Measurements from ENCODE around the gene MAD1L1.
"Not testable (repeated sequence)": the region's sequence is repeated elsewhere in the genome, so short reads cannot be mapped to it uniquely, and the experiment has no call there.

Gene MAD1L1

DNA sequence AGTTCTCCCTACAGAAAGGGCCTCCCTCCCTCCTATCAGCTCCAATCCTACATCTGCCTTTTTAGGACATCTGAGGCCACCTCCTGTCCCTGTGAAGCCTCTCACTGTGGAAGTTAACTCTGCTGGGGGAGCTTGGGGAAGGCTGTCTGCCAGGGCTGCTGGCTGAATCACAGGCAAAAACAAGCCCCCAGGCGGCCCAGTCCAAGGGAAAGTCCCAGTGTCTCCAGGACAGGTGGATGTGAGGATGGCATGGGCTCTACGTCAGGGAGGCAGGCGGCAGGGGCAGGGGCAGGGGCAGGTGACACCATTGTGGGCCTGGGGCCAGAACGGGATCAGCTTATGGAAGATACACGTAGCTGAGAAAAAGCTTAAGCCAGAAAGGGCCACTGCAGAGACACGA, 240.2 kb downstream of the MAD1L1 start:
- no peak for DNase-seq (ENCODE audit: low read depth in 1 of 2, low spot score in 1 of 2)

DNA sequence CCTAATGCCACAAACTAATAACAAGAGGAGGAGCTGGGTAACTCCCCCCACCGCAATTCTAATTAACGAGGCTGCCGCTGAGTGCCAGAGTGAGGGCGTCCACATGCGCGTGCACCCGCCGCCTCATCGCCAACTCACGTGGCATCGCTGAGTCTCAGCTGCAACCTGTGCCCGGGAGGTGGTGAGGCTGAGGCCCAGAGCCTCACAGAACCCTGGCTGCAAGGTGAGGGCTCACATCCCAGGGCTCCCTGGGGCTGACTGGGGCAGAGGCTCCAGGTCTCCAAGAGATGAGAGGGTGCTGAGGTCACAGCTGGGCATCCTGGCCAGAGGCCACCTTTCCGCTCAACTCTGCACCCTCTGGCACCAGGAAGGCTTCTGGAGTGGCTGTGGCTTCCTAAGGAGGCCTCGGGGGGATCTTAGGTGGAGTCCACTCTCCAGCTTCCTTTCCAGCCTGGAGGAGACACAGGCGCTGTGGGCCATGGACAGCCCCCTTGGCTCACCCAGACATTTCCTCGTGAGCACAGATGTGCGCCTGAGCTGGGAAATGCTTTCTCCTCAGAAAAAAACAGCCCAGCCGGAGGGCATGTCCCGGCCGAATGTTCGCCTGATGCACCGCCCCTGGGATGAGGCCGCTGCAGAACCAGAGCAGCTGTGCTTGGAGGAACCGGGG, 242.6 kb downstream of the MAD1L1 start:
- no peak for DNase-seq (ENCODE audit: low read depth in 1 of 2, low spot score in 1 of 2)

DNA sequence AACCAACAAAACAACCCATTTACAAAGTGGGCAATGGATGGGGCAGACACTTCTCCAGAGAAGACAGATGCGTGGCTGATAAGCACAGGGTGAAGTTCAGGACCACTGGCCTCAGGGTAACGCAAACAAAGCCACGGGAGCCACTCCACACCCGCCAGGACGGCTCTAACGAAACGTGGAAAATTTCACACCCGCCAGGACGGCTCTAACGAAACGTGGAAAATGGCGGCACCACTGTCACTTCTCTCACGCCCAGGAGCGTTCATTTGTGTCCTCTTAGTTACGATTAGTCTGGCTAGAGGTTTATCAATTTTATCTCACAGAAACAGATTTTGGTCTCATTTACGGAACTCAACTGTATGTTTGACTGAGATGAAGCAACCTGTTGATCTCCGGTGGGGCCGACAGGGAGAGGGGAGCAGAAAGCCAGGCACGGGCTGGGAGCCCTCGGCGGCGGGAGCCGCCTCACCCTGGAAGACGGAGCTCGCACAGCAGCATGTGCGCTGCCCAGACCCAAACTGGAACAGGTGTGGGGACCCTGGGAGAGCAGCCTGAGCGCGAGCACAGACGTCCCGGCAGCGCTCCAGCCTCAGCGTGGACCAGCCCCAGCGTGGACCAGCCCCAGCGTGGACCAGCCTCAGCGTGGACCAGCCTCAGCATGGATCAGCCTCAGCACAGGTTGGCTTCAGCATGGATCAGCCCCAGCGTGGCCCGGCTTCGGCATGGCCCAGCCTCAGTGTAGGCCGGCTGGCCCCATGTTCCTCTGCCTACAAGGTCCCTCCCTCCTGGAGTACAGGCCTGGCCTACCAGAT, 243.5 kb downstream of the MAD1L1 start:
- no peak for DNase-seq (ENCODE audit: low read depth in 1 of 2, low spot score in 1 of 2)

DNA sequence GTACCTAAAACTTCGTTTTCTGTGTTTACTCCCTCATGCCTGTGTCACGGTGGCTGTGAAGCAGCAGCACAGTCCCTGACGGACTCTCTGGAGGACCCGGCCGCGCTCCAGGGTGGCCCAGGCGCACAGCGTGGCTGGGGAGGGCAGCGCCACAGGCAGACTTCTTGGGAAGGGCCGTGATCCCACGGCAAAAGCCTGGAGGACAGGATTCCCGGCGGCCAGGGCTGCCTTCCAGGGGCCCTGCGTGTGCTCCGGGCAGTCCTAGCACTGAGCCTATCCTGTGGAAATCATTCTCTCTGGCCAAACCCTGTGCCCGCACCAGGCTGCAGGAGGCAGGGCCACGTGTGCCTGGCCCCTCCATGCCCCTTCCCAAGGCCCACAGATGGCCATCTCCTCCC, 244.2 kb downstream of the MAD1L1 start:
- no peak for DNase-seq (ENCODE audit: low read depth in 1 of 2, low spot score in 1 of 2)

DNA sequence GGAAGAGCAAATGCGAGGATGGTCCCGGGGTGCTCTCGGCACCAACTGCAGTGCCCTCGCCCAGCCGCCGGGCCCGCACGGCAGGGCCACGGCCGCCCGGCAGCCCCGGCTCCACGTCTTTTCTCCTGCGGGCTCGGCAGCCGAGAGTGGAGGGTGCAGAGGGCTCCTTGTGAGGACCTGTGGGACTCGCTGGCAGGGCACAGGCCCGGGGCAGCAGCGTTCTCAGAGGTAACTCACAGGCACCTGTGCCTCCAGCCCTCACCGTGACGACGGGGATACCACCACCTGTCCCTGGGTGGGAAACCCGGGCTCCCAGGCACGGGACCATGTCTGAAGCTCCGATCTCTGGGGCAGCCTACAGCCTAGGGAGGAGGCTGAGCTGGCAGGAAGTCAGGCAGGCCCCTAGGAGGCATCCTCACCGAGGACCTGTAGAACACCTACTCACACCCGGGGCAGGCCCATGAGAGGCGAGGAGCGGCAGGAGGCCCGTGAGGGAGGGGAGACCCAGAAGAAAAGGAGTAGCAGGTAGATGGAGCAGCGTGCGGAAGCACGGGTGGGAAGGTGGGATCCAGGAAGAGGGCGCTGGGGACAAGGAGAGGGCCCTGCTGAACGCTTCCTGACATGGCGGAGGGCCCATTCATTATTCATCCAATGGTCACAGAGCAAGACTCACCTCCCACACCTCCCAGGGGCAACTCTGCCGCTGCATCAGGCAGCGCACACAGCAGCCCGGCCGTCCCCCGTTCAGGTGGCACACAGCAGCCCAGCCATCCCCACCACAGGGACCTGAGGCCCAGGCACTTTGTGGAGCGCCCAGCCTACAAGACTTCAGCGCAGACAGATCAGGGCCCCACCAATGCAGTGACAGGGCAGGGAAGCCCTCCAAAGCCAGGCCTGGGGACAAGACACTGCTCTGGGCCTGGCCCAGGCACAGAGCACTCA, 244.9 kb downstream of the MAD1L1 start:
- no peak for DNase-seq (ENCODE audit: low read depth in 1 of 2, low spot score in 1 of 2)

DNA sequence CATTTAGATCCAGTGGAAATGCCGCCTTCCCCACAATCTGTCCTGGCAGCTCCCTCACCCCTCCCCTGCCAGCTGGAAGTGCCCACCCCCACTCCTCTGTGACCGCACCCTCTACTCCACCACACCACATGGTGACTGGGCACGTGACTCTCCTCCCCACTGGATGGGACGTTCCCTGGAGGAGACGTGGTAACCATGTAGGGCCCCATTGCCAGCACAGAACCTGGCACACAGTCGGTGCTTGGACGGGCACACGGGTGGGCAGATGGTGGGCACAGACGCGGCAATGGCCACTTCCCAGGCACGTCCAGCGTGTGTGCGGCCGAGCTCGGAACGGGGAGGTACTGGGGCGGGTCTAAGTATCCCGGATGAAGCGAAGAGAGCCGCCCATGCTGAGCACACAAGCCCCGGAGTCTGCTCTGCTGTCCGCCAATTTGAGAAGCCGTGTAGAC, 245.6 kb downstream of the MAD1L1 start:
- DNase-seq (ENCODE audit: low read depth in 1 of 2, low spot score in 1 of 2) = no peak

DNA sequence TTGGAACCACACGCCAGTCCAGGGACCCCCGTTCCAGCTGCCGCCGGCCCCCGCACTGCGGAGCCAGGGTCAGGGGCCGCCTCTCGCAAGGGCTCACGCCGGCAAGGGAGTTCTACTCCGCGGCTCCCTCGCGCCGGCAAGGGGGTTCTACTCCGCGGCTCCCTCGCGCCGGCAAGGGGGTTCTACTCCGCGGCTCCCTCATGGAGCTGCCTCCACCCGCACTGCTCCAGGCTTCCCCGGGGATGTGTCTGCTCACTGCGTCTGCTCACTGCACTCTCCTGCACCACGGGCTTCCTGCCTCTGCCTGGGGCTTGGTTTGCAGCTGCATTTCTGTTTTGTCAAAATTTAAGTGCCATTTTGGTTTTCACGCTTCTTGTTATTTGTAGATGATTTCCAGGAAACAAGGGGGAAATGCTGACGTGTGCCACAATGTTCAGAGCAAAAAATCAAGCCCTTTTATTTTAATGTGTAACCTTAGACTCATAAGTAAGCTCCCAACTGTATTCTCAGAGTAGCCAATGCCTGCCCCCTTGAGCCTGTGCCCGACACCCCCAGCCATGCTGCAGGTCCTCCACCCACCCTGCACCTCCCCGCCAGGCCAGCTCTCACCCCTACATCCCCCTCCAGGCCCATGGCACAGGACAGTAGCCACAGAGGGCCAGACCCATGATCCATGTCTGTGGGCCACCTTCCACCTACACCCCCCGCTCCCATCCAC, 246.2 kb downstream of the MAD1L1 start:
- DNase-seq (ENCODE audit: low read depth in 1 of 2, low spot score in 1 of 2) = no peak

DNA sequence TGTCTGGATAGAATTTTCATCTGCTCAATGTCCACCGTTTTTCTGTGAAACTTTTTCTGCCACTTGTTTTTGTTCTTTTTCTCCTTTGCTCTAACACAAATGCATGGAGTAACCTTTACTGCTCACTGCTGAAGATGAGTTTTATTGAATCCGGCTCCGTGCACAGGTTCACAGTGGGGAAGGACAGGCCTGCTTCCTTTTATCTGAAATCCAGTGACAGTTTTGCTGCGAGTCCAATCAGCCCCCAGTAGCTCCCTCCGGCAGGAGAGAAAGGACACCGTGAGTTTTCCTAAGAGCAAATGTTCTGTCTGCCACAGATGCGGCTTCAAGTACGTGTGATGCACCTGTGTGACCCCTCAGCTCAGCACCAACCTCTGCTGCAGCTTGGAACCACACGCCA, 246.8 kb downstream of the MAD1L1 start:
- no peak for DNase-seq (ENCODE audit: low read depth in 1 of 2, low spot score in 1 of 2)

DNA sequence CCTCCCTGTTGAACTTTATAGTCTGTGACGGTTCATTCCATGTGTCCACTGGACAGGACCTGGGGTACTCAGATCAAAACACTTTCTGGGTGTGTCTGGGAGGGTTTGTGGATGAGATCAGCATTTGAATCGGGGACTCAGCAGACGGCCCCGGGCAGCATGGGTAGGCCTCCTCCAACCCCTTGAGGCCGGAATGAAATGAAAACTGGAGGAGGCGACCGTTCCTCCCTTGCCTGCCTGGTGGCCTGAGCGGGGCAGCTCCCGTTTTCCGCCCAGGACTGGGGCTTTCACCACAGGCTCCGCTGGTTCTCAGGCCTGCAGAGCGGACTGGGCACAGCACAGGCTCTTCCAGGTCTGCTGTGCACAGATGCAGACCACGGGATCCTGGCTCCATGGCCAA, 247.7 kb downstream of the MAD1L1 start:
- no peak for DNase-seq (ENCODE audit: low read depth in 1 of 2, low spot score in 1 of 2)

DNA sequence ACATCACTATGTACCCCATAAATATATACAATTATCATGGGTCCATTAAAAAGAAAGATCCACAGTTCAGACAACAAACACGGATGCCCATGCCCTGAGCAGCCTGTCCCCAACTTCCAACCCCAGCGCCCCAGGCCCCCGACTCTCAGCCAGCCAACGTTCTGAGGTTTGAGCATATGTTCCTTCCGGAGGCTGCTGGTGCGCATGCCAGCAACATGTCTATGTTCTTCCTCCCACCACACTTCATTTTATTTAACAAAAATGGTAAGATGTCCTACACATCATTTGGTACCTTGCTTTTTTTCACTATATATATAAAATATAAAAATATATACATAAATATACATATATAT, 250.9 kb downstream of the MAD1L1 start:
- no peak for DNase-seq (ENCODE audit: low read depth in 1 of 2, low spot score in 1 of 2)

DNA sequence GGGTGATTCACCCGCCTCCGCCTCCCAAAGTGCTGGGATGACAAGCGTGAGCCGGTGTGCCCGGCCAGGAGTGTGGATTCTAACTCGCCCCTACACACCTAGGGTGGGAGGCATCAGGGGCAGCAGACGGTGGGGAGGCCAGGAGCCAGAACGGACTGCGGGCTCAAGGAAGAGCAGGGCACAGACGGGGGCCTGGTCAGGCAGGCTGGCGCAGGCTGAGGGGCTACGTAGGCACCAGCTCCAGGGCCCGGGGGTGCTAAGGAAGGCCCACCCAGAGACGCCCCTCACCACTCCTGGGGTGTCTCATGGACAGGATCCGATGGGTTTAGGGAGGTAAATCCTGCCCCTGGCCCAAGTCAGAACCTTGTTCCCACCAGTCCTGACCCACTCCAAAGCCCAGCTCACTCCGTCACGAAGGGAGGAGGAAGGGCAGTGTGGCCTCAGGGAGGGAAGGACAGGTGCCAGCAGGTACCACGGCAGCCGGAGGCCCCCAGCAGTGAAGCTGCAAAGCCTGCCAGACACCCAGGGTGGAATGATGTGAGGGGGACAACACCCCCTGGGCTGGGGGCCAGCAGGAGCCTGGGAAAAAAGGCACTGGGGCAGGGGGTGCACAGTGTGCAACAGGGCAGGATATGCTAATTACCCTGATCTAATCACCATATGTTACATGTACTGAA, 251.4 kb downstream of the MAD1L1 start:
- no peak for DNase-seq (ENCODE audit: low read depth in 1 of 2, low spot score in 1 of 2)

DNA sequence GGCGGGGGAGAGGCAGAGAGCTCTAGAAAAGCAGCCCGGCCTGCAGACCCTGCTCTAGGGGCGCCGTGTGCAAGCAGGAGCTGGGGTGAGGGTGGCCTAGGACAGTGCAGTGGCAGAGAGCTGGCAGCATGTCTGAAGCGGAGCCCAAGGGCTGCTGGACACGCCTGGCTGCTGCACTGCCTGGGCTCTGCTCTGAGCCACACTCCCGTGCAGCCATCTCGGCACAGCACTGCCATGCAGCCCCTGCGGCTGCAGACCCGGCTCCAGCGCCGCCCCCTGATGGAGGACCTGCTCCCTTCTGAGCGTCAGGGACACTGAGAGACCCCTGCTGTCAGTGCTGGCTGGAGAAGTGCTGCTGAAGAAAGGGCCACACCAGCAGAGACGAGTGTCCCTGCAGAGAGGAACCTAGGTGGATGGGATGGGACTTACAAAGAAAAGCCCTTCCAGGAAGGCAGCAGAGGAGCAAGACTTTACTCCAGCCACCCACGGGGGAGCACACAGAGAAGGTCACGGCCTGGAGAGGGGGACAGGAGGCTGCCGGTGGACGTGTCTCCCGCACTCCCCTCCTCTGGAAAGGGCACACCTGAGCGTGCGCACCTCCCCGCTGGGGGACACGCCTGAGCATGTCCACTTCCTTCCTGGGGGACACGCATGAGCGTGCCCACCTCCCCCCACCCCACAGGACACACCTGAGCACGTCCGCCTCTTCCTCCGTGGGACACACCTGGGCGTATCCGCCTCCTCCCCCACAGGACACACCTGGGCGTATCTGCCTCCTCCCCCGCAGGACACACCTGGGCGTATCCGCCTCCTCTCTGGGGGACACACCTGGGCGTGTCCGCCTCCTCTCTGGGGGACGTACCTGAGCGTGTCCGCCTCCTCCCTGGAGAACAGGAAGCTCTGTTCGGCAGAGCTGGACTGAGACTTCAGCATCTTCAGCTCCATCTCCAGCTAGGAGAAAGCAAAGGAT, 252.9 kb downstream of the MAD1L1 start:
- DNase-seq (ENCODE audit: low read depth in 1 of 2, low spot score in 1 of 2) = no peak

DNA sequence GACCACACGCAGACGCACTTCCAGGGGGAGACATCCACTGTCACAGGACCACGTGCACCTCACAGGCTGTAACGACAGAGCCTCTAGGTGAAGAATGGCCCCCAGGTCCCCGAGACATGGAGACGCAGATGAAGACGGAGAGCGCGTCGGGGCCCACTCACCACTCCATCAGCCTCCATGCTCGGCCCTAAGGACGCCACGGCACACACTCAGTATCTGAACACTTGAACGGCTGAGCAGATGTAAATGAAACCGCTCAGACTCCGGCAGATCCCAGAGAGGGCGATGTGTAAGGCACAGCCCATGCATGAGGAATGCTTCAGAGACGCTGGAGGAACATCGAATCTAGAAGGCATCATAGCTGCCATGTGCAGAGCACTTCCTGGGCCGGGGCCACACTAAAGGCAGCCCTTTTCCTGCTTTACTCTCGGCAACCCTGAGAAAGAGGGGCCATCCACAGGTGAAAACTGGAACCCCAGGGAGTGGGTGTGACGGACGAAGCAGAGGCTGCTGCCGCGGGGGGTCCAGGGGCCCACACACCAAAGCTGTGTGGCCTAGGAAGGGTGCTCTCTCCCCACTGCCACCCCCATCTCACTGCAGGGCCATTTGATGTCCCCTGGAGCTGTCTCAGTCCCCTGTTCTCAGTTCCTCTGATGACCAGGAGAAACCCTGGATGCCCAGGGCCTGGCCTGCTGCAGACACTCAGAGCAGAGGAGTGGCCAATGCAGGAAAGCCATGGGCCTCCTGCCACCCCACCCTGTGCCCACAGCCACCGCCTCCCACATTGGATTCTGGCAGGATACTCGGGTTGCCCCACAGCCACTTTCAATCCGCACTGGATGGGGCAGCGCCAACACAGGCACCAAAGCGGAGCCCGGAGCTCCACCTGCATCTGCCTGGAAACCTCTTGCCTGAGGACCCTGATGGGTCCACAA, 253.8 kb downstream of the MAD1L1 start:
- no peak for DNase-seq (ENCODE audit: low read depth in 1 of 2, low spot score in 1 of 2)

DNA sequence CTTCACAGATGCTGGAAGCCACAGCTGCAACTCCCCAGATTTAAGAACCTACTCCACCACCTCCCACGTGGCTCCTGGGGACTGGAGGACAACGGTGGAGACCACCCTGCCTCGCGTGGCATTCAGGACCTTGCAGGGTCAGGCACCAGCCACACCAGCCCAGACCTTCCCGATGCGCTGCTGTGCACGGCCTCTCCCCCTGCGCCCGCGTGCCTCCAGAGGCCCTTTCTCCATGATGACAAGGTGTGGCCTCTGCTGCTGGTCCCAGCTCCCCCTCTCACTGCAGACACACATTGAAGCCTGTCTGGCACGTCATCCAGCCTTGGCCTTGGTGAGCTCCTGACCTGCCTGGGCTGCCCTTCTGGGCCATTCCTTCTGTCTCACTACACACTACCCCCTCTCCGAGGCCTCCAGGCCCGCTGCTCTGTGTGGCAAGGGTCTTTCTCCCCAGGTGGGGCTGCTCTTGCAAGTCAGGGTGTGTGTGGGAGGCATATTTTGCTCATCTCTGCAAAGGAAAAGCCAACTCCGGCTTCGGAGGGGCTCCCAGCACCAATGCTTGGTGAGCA, 254.8 kb downstream of the MAD1L1 start:
- DNase-seq (ENCODE audit: low read depth in 1 of 2, low spot score in 1 of 2) = no peak

DNA sequence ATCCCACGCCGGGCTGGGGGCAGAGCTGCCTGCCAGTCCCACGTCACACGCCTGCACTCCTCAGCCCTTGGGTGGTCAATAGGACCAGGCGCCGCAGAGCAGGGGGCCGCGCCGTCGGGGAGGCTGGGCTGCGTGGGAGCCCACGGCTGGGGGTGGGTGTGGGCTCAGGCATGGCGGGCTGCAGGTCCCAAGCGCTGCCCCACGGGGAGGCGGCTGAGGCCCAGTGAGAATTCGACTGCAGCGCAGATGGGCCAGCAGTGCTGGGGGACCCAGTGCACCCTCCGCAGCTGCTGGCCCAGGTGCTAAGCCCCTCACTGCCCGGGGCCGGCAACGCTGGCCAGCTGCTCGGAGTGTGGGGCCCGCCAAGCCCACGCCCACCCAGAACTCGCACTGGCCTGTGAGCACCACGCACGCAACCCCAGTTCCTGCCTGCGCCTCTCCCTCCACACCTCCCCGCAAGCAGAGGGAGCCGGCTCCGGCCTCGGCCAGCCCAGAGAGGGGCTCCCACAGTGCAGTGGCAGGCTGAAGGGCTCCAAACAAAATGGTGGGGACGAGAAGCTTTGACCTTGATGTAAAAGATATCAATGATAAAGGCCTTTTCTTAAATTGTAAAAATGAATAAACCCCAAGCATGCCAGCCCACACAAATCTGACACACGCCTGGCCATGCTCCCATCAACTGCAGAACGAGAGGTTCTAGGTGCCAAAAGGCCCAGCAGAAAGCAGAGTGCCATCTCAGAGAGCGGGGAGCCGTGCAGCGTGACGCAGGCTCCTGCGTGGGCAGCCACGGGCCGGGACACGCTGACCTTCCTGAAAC, 255.5 kb downstream of the MAD1L1 start:
- DNase-seq (ENCODE audit: low read depth in 1 of 2, low spot score in 1 of 2) = no peak

DNA sequence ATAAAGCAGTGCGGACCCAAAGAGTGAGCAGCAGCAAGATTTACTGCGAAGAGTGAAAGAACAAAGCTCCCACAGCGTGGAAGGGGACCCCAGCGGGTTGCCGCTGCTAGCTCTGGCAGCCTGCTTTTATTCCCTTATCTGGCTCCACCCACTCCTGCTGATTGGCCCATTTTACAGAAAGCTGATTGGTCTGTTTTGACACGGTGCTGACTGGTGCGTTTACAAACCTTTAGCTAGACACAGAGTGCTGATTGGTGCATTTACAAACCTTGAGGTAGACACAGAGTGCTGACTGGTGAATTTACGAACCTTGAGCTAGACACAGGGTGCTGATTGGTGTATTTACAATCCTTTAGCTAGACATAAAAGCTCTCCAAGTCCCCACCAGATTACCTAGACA, 256.2 kb downstream of the MAD1L1 start:
- not testable (repeated sequence) for DNase-seq (ENCODE audit: low read depth in 1 of 2, low spot score in 1 of 2)

DNA sequence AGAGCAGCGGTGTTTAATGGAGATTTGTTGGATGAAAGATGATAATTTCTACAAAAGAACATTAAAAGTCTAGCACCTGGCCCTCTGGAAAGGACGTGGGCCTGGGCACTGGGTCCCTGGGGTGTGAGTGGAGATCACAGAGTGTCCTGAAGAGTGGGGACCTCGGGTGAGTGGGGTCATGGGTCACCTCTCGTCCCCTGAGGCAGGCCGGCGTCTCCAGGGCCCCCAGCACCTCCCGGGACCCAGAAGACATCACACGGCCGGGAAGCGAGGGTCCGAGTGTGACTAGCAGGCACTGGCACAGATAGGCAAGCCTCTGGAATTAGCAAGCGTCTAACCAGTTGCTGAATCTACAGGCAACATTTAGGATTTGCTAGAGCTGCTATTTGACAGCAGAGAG, 257.2 kb downstream of the MAD1L1 start:
- no peak for DNase-seq (ENCODE audit: low read depth in 1 of 2, low spot score in 1 of 2)
